GM23248 (cell line): ENCODE results near the gene DENND1A. TPM values are rescaled to one million over a fixed set of nuclear protein-coding genes. Genes with fewer than 3 reads are reported as not detected.

Experiments
- DNase-seq: peaks from one replicate; pipeline ENCODE4 v3.0.0-alpha.2; 2015
- H2AFZ ChIP-seq: fragments of 200-600 bp; sonication (generic); 2 replicates; pipeline ENCODE4 v1.6.1; 2016; ENCODE audit warnings: antibody characterized with exemption
- H3F3A ChIP-seq: fragments of 200-600 bp; sonication (generic); 2 replicates; pipeline ENCODE4 v1.6.1; 2016; ENCODE audit warnings: mild to moderate bottlenecking, antibody characterized with exemption, mixed run types; ENCODE audit not compliant: insufficient read depth
- H3K27ac ChIP-seq: fragments of 200-600 bp; sonication (generic); 2 replicates; pipeline ENCODE4 v1.5.1; 2016; ENCODE audit warnings: mild to moderate bottlenecking
- H3K27me3 ChIP-seq: fragments of 200-600 bp; sonication (generic); replicated peaks from 2 replicates; pipeline ENCODE4 v1.6.1; 2016; ENCODE audit warnings: mild to moderate bottlenecking; ENCODE audit not compliant: insufficient read depth
- H3K36me3 ChIP-seq: fragments of 200-600 bp; sonication (generic); 2 replicates; pipeline ENCODE4 v1.6.1; 2016; ENCODE audit warnings: low read depth, mild to moderate bottlenecking
- H3K4me1 ChIP-seq: fragments of 200-600 bp; sonication (generic); 2 replicates; pipeline ENCODE4 v1.6.1; 2016; ENCODE audit warnings: mild to moderate bottlenecking; ENCODE audit not compliant: insufficient read depth
- H3K4me2 ChIP-seq: fragments of 200-600 bp; sonication (generic); one replicate; pipeline ENCODE4 v1.6.1; 2016; ENCODE audit warnings: mild to moderate bottlenecking; ENCODE audit not compliant: unreplicated experiment
- H3K4me3 ChIP-seq: fragments of 200-600 bp; sonication (generic); 2 replicates; pipeline ENCODE4 v1.5.1; 2016; ENCODE audit warnings: mild to moderate bottlenecking
- H3K79me2 ChIP-seq: fragments of 200-600 bp; sonication (generic); 2 replicates; pipeline ENCODE4 v1.6.1; 2016; ENCODE audit warnings: mild to moderate bottlenecking; ENCODE audit not compliant: insufficient read depth
- H3K9ac ChIP-seq: fragments of 200-600 bp; sonication (generic); 2 replicates; pipeline ENCODE4 v1.6.1; 2016; ENCODE audit warnings: mild to moderate bottlenecking
- H3K9me2 ChIP-seq: fragments of 200-600 bp; sonication (generic); 2 replicates; pipeline ENCODE4 v1.6.1; 2016; ENCODE audit warnings: mixed run types, mild to moderate bottlenecking, moderate library complexity; ENCODE audit not compliant: insufficient read depth
- H3K9me3 ChIP-seq: fragments of 200-600 bp; sonication (generic); one replicate; pipeline ENCODE4 v1.6.1; 2017; ENCODE audit warnings: low read depth
- H4K20me1 ChIP-seq: fragments of 200-600 bp; sonication (generic); 2 replicates; pipeline ENCODE4 v1.6.0; 2016; ENCODE audit not compliant: insufficient read depth
- EZH2 ChIP-seq: fragments of 200-600 bp; sonication (generic); IDR thresholded peaks from 2 replicates; pipeline ENCODE4 v1.6.1; 2018; ENCODE audit warnings: antibody characterized with exemption, mild to moderate bottlenecking; ENCODE audit not compliant: insufficient read depth, poor library complexity, severe bottlenecking
- EZH2phosphoT487 ChIP-seq: fragments of 200-600 bp; sonication (generic); IDR thresholded peaks from 2 replicates; pipeline ENCODE4 v1.6.1; 2018; ENCODE audit warnings: antibody characterized with exemption, moderate library complexity, mild to moderate bottlenecking, low read depth; ENCODE audit not compliant: insufficient read depth
- WGBS, 2 experiments: methylation state at CpG; one replicate each; pipeline ENCODE4 v1.1.6; 2015 to 2017; ENCODE audit warnings: low lambda C conversion rate in 2 of 2, low coverage in 1 of 2; ENCODE audit errors: missing lambda C conversion rate in 2 of 2; 5-methylcytosine and 5-hydroxymethylcytosine counted together
- in situ Hi-C: fragments of 300-500 bp; cut with MboI; formaldehyde crosslinking; loops from 2 replicates; pipeline ENCODE4 v1.15.0; 2020
- polyA plus RNA-seq: library from polyadenylated mRNA; unstranded; fragments of >200 nt; fragmentation: Nextera tagmentation; extraction: Ambion mirVana; gene quantifications from 2 replicates; pipeline ENCODE4 v1.2.1, GENCODE V29; 2016
- total RNA-seq: library from RNA; depleted of rRNA; stranded (reverse); fragments of >200 nt; shearing (Covaris generic); gene quantifications from 2 replicates; pipeline ENCODE4 v1.2.3, GENCODE V29; 2014

Gene DENND1A
- total and polyA plus RNA-seq, 2 experiments from 2014 or later: 13.2 to 16.4 TPM

GRCh38 chr9:123370108-123370507 lies 559.8 kb downstream of the DENND1A start:
- H3K27ac ChIP-seq: no peak overlapping the region
- H2AFZ ChIP-seq: no peak overlapping the region
- no peaks in the 10 kb centered on the region for H3K4me1 ChIP-seq
- no peak overlapping the region for H3K4me3 ChIP-seq
- DNase-seq: no peak
- in situ Hi-C loops: no loop called here
- H3K27me3 ChIP-seq: peaks cover 24% of the 10 kb centered on the region
- no peaks in the 10 kb centered on the region for H4K20me1 ChIP-seq
- H3K9ac ChIP-seq: no peak overlapping the region
- no peaks in the 10 kb centered on the region for H3K9me2 ChIP-seq
- H3K9me3 ChIP-seq: no peaks in the 10 kb centered on the region
- H3F3A ChIP-seq: no peaks in the 10 kb centered on the region
- no peak overlapping the region for H3K4me2 ChIP-seq
- 81 to 92% methylated on average over 10 to 13 of the region's 13 CpGs for WGBS, 2 experiments
- no peaks in the 10 kb centered on the region for H3K36me3 ChIP-seq
- TF ChIP-seq EZH2 (no peak), EZH2phosphoT487 (no peak)
- no peaks in the 10 kb centered on the region for H3K79me2 ChIP-seq

- in situ Hi-C loops: no loop called here
- WGBS, 2 experiments: 66 to 68% methylated on average over 3 of the region's 3 CpGs
- Histone ChIP-seq H4K20me1 (no peaks in the 10 kb centered on the region), H3K4me3 (no peak overlapping the region), H3K4me1 (no peaks in the 10 kb centered on the region), H3K4me2 (no peak overlapping the region), H2AFZ (no peak overlapping the region), H3F3A (no peaks in the 10 kb centered on the region), H3K79me2 (no peaks in the 10 kb centered on the region), H3K9ac (no peak overlapping the region), H3K9me3 (no peaks in the 10 kb centered on the region), H3K9me2 (no peaks in the 10 kb centered on the region), H3K27me3 (peaks cover 21% of the 10 kb centered on the region), H3K27ac (no peak overlapping the region), H3K36me3 (no peaks in the 10 kb centered on the region)
- DNase-seq: no peak
- TF ChIP-seq EZH2 (no peak), EZH2phosphoT487 (no peak)
Measured at GRCh38 chr9:123369296-123369695, 560.6 kb downstream of the DENND1A start.

GRCh38 chr9:123368536-123369153 lies 561.3 kb downstream of the DENND1A start:
- Histone ChIP-seq H3K36me3 (no peaks in the 10 kb centered on the region), H3K9me3 (no peaks in the 10 kb centered on the region), H3K9ac (no peak overlapping the region), H3K4me1 (no peaks in the 10 kb centered on the region), H4K20me1 (no peaks in the 10 kb centered on the region), H3K9me2 (no peaks in the 10 kb centered on the region), H3F3A (no peaks in the 10 kb centered on the region), H3K79me2 (no peaks in the 10 kb centered on the region), H3K27ac (no peak overlapping the region), H2AFZ (no peak overlapping the region), H3K4me3 (no peak overlapping the region), H3K4me2 (no peak overlapping the region), H3K27me3 (peaks cover 14% of the 10 kb centered on the region)
- TF ChIP-seq EZH2 (no peak), EZH2phosphoT487 (no peak)
- in situ Hi-C loops: no loop called here
- no peak for DNase-seq
- WGBS, 2 experiments: 73% methylated on average over 3 to 6 of the region's 6 CpGs

- TF ChIP-seq EZH2: no peak
- no peak for TF ChIP-seq EZH2phosphoT487
- in situ Hi-C loops: no loop called here
- no peak for DNase-seq
Measured at GRCh38 chr9:123368023-123368422, 561.9 kb downstream of the DENND1A start.

More at GRCh38 chr9:123368023-123368422, 561.9 kb downstream of the DENND1A start:
- Histone ChIP-seq H2AFZ (no peak overlapping the region), H3K4me3 (no peak overlapping the region), H3K4me1 (no peaks in the 10 kb centered on the region), H3F3A (no peaks in the 10 kb centered on the region), H4K20me1 (no peaks in the 10 kb centered on the region), H3K79me2 (no peaks in the 10 kb centered on the region), H3K9me3 (no peaks in the 10 kb centered on the region), H3K9ac (no peak overlapping the region), H3K27me3 (peaks cover 11% of the 10 kb centered on the region), H3K27ac (no peak overlapping the region), H3K9me2 (no peaks in the 10 kb centered on the region), H3K4me2 (no peak overlapping the region), H3K36me3 (no peaks in the 10 kb centered on the region)
- WGBS, 2 experiments: 65 to 80% methylated on average over 4 to 10 of the region's 10 CpGs
